Anterior cingulate cortex (tissue), 58 donors: ENCODE data around the gene INTS1.

Experiments used
- DNase-seq, 58 donors: peaks; one replicate each; lab custom pipeline; 2025; lab: John Stamatoyannopoulos, UW

INTS1 gene, protein sequence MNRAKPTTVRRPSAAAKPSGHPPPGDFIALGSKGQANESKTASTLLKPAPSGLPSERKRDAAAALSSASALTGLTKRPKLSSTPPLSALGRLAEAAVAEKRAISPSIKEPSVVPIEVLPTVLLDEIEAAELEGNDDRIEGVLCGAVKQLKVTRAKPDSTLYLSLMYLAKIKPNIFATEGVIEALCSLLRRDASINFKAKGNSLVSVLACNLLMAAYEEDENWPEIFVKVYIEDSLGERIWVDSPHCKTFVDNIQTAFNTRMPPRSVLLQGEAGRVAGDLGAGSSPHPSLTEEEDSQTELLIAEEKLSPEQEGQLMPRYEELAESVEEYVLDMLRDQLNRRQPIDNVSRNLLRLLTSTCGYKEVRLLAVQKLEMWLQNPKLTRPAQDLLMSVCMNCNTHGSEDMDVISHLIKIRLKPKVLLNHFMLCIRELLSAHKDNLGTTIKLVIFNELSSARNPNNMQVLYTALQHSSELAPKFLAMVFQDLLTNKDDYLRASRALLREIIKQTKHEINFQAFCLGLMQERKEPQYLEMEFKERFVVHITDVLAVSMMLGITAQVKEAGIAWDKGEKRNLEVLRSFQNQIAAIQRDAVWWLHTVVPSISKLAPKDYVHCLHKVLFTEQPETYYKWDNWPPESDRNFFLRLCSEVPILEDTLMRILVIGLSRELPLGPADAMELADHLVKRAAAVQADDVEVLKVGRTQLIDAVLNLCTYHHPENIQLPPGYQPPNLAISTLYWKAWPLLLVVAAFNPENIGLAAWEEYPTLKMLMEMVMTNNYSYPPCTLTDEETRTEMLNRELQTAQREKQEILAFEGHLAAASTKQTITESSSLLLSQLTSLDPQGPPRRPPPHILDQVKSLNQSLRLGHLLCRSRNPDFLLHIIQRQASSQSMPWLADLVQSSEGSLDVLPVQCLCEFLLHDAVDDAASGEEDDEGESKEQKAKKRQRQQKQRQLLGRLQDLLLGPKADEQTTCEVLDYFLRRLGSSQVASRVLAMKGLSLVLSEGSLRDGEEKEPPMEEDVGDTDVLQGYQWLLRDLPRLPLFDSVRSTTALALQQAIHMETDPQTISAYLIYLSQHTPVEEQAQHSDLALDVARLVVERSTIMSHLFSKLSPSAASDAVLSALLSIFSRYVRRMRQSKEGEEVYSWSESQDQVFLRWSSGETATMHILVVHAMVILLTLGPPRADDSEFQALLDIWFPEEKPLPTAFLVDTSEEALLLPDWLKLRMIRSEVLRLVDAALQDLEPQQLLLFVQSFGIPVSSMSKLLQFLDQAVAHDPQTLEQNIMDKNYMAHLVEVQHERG (N-terminal part only)

DNA sequence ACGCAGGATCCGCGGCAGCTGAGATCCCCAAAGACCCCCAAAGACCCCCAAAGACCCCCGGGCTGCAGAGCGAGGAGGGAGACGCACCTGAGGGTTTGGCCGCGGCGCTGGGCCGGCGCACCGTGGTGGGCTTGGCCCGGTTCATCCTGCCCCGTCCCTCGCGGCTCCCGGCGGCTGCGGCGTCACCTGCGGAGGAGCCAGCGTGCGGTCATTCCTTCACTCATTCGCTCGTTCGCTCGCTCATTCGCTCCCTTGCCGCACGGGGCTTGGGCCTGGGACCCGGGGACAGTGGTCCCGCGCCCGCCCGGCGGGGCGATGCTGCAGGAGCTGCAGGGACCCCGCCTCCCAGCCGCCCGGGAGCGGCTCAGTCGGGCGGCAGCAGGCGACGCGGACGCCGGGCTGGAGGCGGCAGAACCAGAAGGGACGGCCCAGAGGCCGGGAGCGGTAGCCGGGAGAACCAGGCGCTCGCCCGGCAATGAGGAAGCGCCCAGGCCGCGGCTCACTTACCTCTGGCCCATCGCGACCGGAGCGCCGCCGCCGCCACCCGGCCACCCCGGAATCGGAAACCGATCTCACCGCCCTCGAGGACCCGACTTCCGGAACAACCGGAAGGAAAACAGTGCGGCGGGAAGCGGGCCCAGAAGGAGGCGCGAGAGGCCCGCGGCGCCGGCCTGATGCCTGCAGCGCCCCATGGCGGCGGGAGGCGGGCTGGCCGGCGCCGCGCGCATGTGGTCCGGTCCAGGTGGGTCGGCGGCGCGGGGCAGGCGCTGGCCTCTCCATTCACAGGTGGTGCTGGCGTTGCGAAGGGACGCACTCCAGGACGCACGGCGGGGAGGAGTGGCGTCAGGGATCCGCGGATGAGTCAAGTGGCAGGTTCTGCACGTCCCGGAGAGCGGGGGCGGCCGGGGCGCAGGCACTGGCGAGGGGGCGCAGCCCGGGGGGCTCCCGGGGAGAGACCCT is at the start of gene INTS1:
Gene INTS1 (minus strand): TSS at position 574 of the 960 bp plus-strand sequence. CDS start 429 bp downstream, at position 145.
- peak in 57 of 58 donors; percentile 31 to 94 (median 85) for DNase-seq

DNA sequence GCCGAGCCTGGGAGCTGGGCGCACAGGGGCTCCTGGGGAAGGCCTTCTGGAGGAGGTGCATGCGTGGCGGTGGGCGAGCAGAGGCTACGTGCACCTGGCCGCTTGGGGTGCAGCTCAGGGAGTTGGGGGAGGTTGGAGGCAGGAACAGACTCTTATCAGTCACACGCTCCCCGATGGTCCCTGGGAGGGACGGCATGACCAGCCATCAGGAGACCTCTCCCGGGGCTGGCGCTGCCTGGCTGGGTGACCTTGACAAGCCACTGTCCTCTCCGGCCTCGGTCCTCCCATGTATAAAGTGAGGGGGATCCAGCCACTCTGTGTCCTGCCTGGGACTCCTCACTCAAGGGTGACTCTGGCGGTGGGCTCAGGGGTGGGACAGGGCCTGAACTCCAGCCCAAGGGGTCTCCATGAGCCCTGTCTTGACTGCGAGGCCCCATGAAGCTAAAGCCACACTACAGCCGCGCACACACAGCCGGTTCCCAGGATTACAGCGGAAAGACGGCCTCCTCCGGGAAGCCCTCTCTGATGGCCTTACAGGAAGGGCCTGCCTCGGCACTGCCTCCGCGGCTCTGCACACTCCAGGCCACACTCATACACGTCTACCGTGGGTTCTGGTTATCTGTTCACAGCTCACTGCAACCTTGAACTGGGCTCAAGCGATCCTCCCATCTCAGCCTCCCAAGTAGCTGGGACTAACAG is 49.5 kb upstream of the INTS1 start:
- DNase-seq, result no peak

DNA sequence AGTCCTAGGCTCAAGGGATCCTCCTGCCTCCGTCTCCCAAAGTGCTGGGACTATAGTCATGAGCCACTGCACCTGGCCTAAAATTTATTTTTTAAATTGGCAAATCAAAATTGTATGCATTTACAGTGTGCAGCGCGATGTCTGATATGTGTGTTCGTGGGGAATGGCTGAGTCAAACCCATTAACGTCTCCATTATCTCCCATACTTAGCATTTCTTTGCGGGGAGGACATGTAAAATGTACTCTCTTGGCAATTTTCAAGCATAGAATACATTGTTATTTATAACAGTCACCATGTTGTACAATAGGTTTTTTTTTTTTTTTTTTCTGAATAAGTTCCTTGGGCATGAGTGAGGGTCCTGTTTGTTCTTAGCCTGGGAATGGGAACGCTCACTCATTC is 48.0 kb upstream of the INTS1 start:
- no peak for DNase-seq

DNA sequence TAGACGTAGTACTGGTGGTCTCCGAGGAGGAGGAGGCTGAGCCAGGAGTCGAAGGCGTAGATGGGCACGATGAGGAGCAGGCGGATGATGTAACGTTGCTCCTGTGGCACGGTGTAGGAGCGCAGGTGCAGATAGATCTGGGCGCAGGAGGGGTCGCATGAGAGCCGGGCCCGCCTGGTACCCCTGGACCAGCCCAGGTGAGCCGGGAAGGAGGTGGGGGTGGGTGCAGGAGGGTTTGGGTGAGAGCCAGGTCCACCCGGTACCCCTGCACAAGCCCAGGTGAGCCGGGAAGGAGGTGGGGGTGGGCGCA is 46.6 kb upstream of the INTS1 start:
- DNase-seq, result no peak

DNA sequence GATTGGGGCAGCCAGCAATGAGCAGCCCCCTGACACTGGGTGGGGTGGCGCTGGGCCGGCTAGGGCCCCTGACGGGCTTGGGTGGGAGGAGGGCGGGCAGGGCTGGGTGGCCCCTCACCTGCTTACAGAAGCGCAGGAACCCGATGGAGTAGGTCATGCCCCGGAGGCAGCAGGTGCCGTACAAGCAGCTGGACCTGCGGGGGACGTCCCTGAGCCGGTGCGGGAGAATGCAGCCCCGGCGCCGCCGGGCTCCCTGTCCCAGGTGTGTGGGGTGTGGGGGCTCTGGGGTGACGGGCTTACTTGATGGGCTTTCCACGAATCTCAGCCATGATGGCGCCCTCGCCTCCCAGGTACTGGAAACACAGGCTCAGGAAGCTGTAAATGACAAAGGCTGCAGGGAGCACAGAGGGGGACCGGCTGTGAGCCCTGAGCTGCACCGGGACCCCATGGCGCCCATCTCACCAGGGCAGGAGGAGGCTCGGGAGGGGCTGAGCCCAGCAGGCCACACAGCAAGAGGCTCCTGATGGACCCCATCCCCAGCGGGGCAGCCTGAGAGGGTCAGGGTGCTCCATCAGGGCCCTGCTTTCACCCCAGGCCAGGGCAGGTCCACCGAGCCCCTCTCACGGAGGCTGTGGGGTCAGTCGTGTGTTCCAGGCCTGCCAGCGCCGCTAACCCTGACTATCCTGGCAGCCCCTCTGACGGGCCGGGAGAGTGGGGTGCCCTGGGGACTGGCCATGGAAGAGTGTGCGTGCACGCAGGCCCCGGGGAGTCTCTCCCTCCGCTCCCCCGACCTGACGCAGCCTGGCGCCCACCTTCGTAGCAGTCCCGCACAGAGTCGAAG is 46.0 kb upstream of the INTS1 start:
- DNase-seq, result no peak

DNA sequence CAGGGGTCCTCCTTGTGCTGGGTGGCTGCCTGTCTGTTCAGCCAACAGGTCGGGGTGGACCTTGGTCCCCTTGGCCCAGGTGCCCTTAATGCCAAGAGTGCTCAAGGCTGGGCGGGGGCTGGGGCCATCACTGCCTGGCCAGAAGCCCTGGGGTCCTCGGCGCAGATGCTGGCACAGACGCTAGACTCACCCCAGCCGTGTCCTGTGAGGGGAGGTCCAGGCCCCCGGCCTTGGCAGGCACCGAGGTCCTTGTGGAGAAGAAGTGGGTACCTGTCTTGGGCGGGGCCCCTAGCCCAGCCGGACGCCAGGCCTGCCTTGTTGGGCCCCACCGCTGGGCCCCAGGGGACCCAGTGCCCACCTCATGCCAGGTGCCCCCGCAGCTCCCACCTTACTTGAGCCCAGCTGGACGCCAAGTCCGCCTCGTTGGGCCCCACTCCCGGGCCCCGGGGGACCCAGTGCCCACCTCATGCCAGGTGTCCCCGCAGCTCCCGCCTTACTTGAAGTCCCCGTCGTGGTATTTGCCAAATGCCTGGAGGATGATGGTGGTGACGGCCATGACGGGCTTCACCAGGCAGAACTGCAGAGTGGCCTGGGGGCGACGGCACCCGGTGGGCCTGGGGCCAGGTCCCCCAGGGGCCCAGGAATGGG is 45.3 kb upstream of the INTS1 start:
- DNase-seq, result no peak

DNA sequence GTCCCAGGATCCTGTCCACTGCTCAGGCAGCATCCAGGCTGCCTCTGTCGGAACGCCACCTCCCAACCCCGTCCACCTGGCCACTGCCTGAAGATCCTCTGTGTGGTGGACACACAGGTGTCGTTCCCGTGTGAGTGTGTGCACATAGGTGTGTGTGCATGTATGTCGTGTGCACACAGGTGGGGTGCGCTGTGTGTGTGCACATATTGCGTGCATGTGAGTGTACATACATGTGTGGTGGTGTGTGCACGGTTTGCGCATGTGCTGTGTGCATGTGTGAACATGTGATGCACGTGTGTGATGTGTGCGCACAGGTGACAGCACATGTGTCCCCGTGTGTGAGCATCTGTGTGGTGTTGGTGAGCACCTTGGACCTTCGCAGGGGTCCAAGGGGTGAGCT is 44.8 kb upstream of the INTS1 start:
- DNase-seq, result no peak

DNA sequence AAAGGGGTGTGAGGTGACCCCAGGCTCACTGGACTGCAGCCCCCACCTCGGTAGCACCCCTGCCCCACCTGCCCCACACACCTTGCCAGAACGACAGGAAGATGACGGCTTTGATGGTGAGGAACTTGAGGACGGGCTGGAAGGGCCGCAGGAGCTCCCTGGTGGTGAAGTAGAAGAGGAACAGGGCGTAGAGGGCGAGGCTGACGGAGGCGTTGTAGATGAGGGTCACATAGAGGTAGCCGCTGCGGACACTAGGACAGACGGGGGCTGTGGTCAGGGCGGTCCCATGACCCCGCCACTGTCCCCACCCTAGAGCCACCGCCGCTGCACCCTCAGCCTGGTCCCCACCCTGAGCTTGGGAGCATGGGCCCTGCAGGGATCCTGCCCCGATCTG is 44.2 kb upstream of the INTS1 start:
- no peak for DNase-seq

DNA sequence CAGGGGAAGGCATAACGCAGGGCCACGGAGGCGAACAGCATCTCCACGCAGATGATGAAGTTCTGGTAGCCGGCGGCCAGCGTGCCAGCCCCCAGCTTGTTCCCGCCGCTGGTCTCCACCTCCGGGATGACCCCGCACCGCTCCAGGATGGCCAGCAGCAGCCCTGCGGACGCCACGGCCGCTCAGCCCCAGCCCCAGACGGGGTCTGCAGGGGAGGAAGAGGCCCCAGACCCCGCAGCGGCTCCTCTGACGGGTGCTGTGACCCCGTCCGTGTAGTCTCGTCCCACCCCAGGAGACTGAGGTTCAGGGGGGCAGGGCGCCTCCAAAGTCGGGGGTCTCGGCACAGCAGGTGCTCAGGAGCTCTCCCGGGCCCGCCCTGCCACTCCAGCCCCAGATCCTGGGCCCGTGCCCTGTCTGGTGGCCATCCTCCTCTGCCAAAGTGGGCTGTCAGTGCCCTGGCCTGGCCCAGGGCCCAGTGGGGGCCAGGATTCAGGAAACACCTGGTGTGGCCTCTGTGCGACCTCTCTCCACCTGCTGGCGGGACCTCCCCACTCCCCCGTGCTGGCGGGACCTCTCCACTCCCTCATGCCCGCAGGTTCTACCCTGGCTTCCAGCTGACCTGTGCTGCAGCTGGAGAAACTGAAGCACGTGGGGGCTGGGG is 43.7 kb upstream of the INTS1 start:
- DNase-seq, result no peak

DNA sequence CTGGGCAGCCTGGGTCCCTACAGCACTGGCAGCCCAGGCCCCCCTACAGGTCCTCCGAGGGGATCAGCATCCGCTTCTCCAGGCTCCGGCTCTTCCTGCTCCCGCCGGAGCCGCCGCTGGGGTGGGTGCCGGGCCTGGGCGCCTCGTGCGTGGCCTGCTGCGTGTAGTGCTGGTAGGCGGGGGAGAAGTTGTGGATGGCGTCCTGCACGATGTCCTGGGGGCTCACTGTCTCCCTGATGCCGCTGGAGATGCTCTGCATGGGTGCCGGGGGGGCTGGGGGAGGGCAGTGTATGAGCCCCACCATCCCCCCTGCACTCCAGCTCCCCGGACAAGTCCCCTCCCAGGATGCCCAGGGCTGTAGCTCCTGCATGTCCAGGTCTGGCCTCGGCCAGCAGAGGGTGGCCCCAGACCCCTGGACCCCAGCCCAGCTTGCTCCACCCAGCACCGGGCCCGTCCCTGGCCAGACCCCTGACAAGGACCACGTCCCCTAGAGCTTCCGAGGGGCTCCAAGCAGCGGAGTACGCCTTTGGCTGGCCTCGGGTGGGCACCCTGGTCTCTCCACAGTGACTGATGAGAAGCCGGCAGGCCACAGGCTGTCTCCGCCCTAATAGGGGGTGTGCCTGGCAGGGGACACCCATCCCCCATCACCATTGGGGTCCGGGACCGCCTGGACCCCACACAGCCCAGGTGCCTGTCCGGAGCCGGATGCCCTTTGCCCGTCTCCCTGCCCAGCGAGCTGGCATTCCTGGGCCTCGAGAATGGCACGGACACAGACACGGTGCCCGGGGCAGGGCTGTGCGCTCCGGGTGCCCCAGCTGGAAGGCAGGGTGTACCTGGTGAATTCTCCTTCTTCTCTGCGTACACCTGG is 43.0 kb upstream of the INTS1 start:
- no peak for DNase-seq

DNA sequence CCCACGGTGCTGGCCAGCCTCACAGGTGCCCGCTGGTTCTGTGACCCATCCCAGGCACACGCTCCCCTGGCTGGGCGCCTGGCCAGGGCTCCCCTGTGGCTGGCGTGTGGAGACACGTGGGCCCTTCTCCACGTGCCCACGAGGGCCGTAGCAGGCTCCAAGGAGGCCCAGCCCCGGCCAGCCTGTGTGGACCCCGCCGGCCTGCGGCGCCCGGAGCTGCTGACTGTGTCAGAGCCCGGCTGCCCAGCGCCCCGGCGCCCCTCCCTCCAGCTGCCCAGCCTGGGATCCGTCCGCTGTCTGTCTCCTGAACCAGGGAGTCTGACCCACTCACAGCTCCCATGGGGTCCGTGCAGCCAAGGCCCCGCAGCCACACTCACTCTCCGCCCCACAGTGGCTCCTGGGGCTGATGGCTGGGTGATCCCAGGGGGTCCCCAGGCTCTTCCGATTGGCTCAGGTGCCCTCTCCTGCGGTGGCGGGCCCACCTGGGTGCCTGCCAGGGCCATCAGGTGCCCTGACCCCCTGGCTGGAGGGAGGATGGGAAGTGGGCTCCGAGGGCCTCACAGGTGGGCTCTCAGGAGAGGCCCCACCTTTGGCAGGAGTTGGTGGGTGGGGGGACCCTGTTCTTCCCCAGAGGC is 42.2 kb upstream of the INTS1 start:
- no peak for DNase-seq

DNA sequence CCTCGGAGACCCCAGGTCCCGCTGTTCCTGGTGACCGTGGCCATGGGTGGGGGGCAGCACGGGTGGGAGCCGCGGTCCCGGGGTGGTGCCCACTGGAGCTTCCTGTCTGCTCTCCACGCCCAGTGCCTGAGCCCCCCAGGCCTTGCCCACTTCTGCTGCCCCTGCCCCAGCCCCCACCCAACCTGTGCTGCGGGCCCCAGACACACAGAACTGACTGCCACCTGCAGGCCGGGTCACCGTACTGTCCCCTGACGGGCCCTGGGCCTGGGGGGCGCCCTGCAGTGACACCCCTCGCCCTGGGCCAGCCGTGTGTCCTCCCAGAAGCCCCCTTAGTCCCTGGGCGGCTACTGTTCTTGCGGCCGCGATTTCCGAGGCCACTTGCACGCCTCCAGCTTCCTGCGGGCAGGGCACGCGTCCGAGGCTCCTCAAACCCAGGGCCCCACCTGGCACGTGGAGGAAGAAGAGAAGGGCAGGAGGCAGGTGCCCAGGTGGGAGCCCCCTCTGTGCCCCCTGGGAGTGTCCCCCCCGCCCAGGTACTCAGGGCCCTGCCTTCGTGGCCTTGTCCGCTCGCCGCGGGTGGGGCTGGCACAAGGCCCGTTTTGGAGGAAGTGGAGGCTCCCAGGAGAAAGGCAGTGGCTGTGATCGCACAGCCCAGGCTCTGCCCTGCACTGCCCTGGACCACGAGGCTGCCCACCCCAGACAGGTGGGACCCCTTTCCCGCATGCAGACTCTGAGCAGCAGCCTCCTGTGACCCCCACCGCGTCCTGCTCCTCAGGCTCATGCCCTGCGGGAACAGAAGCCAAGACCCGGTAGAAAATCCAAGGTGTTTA is 41.4 kb upstream of the INTS1 start:
- DNase-seq, result no peak

DNA sequence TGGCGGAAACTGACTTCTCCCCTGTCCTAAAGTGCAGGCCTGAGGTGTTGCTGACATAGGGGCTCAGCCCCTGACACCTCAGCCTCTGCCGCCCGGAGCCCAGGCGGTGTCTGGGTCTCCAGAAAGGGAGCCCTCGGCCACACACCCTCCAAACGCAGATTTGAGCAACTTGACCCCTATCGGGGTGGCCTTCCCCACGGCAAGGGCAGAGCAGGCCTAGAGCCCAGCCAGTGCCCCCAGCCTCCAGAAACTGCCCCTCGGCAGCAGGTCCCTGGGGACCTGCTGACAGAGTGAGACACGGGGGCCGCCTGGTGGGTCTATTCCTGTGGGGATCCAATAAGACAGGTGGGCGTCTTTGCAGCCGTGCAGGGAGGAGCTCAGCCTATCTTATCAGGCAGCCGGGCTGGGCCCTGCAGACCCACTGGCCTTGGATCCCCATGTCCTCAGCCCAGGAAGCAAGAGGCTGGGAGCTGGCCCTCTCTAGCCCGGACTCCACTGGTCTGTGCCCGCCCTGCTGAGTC is 40.8 kb upstream of the INTS1 start:
- no peak for DNase-seq

DNA sequence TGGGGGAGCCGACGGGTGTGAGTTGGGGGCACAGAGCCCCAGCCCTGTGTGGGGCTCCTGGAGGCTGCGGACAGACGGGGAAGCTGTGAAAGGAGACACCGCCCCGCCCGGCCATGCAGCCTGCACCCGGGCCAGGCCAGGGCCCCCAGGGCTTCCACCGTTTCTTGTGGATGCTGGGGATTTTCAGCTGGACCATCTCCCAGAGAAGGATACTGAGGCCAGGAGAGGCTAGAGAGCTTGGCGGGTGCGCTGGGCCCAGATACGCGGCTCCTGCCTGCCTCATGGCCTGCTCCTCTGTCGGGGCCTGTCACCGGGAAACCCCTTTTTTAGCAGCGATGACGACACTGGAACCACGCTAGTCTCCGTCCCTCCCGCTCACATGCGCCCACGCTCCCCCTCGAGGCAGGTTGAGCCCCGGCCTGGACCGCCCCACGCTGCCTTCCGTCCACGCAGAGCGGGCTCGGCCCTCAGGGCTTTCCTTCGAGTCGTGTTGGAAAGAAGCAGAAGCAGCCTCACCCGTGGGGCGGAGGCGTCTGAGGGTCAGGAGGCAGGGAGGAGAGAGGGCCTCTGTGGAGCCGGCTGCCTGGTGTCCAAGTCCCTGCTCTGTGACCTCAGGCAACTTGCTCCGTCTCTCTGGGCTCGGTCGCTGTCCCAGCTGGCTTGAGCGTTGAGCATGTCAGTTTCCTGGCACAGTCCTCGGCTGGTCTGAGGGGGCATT is 40.1 kb upstream of the INTS1 start:
- no peak for DNase-seq
